NCI-H1436 (cell line): ENCODE data around the gene WNT3A.

Experiments used
- DNase-seq: peaks from one replicate; lab custom pipeline; 2025; lab: John Stamatoyannopoulos, UW

Gene WNT3A

GRCh38 chr1:228100822-228101613 lies 94.2 kb downstream of the WNT3A start:
- no peak for DNase-seq

- no peak for DNase-seq
These were observed 94.8 kb downstream of the WNT3A start for GRCh38 chr1:228101614-228101993.

GRCh38 chr1:228101994-228102790 lies 95.4 kb downstream of the WNT3A start:
- DNase-seq: peak; percentile 49

GRCh38 chr1:228102791-228103620 lies 96.2 kb downstream of the WNT3A start, which contains the start of gene C1orf35:
Gene C1orf35, minus strand, starts transcription at chr1:228103325. Its CDS starts 98 bp downstream, at chr1:228103227.
- peak; percentile 96 for DNase-seq

- DNase-seq: no peak
These were observed 97.9 kb downstream of the WNT3A start for GRCh38 chr1:228104526-228105269.

GRCh38 chr1:228105270-228105995 lies 98.6 kb downstream of the WNT3A start:
- no peak for DNase-seq

GRCh38 chr1:228105996-228106799 lies 99.4 kb downstream of the WNT3A start:
- DNase-seq: no peak

GRCh38 chr1:228106800-228107054 lies 99.9 kb downstream of the WNT3A start:
- no peak for DNase-seq

GRCh38 chr1:228107636-228108035 lies 100.8 kb downstream of the WNT3A start:
- no peak for DNase-seq

- no peak for DNase-seq
These were observed 101.4 kb downstream of the WNT3A start for GRCh38 chr1:228108055-228108690.

- no peak for DNase-seq
These were observed 101.9 kb downstream of the WNT3A start for GRCh38 chr1:228108742-228109072.

GRCh38 chr1:228109073-228109961 lies 102.5 kb downstream of the WNT3A start, which contains the start of gene MRPL55:
Gene MRPL55, minus strand, starts transcription at chr1:228109299. Its CDS starts 1,039 bp downstream, at chr1:228108260.
- DNase-seq: peak; percentile 98

GRCh38 chr1:228109962-228110488 lies 103.2 kb downstream of the WNT3A start:
- peak; percentile 68 for DNase-seq

- no peak for DNase-seq
These were observed 103.8 kb downstream of the WNT3A start for GRCh38 chr1:228110556-228110955.
